HUDEP-2 (cell line): ENCODE results near the gene SEMA3C.

Experiments
- DNase-seq, 76 experiments: peaks; one replicate each; lab custom pipeline; 2025; ENCODE audit not compliant: unreplicated experiment in 76 of 76; lab: John Stamatoyannopoulos, UW

SEMA3C gene

DNA sequence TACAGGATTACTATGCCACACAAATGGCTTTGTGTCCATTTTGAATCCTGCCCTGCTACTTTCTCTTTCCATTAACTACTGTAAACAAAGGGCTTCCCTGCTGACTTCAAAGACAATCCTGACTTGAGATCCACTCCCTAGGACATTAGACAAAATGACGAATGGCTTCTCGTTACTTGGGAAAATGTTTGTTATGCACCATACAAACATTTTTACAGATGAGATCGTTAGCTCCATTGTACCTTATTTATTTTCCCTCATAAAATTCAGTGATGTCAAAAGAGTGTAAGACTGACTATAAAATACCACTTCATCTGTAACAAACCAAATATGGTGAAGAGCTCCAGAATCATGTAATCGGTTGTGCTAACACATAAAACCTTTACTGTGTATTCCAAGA, 158.6 kb downstream of the SEMA3C start:
- DNase-seq, result no peak

- no peak for DNase-seq
Measured at GRCh38 chr7:80752954-80753690, 165.7 kb downstream of the SEMA3C start.

DNA sequence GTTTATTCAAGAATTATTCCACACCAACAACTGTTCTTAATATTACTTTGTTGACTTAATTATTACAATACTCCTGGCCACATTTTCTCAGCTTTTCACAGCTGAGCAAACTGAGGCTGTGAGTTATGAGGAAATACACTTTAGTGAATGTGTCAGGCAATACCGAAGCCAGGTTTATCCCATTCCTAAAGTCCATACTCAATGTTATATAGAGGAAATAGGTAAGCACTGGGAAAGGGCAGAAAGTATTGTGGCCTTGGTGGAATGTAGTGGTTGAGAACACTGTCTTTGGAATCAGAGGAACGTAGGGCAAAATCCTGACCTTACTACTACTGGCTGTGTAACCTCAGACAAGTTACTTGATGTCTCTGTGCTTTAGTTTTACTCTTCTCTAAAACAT, 169.6 kb downstream of the SEMA3C start:
- no peak for DNase-seq

DNA sequence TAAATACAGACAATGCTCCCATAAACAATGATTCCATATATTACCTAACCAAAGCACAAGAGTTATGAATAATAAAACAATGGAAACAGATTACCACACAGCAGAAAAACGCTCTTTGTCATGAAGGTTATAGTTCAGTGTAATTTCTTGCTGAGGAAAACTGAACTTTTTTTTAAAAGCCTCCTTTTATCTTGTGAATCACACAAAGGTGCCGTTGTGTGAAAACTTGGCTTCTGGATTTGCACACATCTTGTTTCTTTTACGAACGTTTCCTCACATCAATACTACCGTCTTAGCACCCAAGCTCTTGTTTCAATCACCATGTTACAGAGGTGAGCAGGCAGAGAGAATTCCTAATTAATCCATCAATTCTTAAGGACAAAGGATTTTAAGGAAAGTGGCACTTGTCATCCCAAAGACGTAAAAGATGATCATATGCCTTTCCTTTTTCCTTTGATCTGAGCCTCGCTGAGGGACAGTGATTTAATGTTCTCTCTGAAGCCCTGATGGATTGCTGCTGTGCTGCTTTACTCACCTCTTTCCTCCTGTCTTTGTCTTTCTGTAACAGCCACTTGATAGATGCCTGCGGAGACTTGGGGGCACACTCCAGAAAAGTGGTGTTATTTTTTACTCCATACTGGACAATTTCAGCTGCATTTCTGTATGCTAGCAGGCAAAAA, 170.3 kb downstream of the SEMA3C start:
- no peak for DNase-seq

DNA sequence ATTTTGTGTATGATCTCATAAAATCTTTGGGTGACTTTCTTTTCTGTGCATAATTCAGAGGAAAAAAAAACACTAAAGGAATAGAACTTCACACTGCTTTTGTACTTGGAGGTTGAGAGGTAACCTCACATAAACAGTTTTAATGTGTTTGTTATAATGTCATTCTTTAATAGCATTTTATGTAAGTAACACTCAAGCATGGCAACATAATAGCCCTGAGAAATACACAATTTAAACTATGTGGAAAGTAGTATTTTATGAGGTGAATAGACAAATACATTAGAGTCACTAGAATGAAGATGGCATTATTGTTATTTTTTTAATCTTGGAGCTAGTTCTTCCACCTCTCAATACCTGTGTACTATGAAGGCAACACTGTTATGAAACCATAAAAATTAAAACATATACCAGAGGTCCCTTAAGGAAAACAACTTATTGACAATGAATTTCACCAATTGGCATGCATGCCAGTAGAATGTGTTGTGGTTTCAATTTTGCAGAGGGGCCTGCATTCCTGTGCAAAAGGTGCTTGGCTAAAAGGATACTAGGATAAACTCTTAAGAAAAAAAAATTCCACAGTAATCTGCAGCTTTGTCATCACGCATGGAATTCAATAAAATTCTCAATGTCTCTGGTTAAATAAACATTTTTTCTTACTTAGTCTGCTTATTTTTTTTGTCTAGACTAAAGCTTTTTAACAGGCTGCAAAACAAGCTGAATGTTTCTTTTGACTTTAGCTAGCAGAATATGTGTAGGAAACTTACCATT, 177.9 kb downstream of the SEMA3C start:
- DNase-seq, result no peak

- no peak for DNase-seq
Measured at GRCh38 chr7:80736371-80737125, 182.3 kb downstream of the SEMA3C start.

DNA sequence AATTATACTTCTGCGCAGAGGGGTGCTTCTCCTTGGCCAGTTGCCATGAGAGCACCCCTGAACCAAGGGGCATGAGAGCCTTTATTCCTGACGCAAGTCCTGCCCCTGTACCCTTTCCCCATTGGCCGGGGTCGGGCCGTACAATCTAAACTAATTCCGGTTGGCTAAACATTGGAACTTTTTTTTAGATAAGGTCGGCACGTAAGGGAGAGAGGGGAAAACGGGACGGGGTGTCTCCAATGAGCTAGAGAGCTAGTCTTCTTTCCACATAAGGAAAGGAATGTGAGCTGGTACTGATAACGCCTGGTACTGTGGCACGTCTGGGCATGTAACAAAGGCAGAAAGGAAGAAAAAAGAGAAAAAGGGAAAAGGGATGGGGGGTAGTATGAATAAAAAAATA, 183.5 kb downstream of the SEMA3C start:
- DNase-seq, result no peak

DNA sequence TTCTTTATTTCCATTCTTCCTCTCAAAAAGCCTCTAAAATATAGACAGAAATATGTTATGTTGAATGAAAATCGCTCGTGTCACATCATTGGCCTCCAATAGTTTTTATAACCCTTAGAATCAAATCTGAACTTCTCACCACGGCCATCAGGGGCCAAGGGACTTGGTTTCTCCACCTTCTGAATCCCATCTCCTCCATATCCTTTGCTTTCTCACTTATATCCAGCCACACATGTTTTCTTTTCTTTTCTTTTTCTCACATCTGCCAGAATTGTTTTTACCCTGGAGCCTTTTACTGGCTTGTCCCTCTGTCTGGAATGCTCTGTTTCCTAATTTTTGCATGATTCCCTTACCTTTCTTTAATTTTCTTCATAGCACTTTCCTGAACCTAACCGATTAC, 184.8 kb downstream of the SEMA3C start:
- DNase-seq, result no peak

- no peak for DNase-seq
Measured at GRCh38 chr7:80733333-80733915, 185.4 kb downstream of the SEMA3C start.

- peak in 8 of 76 experiments; percentile 2 to 9 (median 6) for DNase-seq
Measured at GRCh38 chr7:80732630-80733029, 186.2 kb downstream of the SEMA3C start.

GRCh38 chr7:80731281-80731680, 187.6 kb downstream of the SEMA3C start:
- no peak for DNase-seq

DNA sequence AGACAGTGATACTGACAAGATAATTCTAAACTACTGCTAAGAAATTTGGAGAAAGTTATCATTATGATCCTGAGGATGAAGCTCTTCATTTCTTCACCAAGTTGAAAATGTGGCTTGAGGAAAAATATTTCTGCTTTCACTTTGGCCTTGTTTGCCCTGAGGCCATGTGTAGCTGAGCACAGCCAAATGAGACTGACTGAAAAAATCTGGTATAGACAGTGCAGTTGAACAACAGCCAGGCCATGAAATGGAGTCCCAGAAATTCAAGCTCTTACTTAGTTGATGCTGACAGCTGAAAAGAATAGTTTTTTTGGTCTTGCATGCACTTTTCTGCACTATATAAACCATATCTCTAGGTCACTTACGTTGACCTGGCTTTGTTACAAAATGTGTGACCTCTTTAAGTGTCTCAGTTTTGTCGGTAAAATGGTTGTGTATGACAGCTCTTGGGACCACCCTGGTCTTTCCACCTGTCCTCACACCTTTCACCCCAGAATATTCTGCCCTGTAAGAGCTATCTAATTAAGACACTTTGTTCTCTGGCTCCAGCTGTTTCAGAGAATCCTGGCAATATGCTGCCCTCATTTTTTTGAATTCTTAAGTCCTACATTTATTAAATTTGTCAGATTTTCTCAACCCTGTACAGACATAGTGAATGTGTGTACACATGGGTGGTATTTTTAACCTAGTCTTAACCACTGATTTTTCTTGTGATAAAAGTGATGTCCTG, 189.1 kb downstream of the SEMA3C start:
- DNase-seq, result no peak

- no peak for DNase-seq
Measured at GRCh38 chr7:80726666-80727065, 192.2 kb downstream of the SEMA3C start.

- DNase-seq, result no peak
Measured at GRCh38 chr7:80725181-80725611, 193.7 kb downstream of the SEMA3C start.

GRCh38 chr7:80724249-80724871, 194.5 kb downstream of the SEMA3C start:
- no peak for DNase-seq

GRCh38 chr7:80722616-80723195, 196.1 kb downstream of the SEMA3C start:
- DNase-seq, result no peak

DNA sequence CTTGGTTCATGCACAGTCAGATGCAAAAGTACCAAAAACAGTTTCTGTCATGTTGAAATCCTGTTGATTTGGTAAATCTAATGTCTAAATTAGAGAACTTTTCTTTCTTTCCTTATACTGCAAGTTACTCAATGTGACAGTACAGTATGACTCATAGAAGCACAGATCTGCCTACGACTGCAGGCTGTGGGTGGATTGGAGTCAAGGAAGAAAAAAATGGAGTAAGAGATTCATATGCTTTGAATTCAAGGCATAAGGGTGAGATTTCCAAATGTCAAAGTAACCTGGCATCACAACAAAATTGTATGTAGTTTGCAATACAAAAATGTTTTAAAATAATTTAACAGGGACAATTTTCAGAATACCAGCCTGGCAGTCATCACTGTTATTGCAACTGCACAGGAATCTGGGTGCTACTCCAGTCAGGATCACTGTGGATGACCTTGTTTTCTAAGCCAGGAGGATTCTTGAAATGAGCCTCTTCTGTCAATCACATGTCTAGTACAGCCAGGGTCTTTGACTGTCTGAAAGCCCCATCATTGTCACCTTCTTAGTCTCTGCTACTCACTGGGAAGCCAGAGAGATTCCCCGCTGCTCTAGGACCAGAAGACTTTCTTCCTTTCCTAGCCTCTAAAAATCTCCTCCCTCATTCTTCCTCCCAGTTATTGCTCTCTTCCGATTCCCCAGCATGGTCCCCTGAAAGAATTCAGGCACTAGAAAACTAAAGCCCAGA, 196.8 kb downstream of the SEMA3C start:
- DNase-seq, result no peak

GRCh38 chr7:80720146-80720545, 198.7 kb downstream of the SEMA3C start:
- DNase-seq, result no peak
